Colonic mucosa (tissue), 4 donors: ENCODE measurements around the gene CMC2. TPM values are rescaled to one million over a fixed set of nuclear protein-coding genes. Genes with fewer than 3 reads are reported as not detected.

Source experiments
- DNase-seq: peaks from one replicate; pipeline ENCODE4 v3.0.0-alpha.2; 2020
- H3K27ac ChIP-seq: fragments of 200-600 bp; one replicate; pipeline ENCODE4 v1.8.0; 2021
- H3K27me3 ChIP-seq: fragments of 200-600 bp; one replicate; pipeline ENCODE4 v1.8.0; 2021
- H3K36me3 ChIP-seq: fragments of 200-600 bp; one replicate; pipeline ENCODE4 v1.8.0; 2021
- H3K4me1 ChIP-seq: fragments of 200-600 bp; one replicate; pipeline ENCODE4 v1.8.0; 2021; ENCODE audit warnings: mild to moderate bottlenecking
- H3K4me3 ChIP-seq: fragments of 200-600 bp; one replicate; pipeline ENCODE4 v1.8.0; 2021
- H3K9ac ChIP-seq, 2 donors: one replicate each; pipeline ENCODE4 v1.7.0; 2013; ENCODE audit warnings: control low read depth in 2 of 2, low read depth in 2 of 2, low read length in 2 of 2
- H3K9me3 ChIP-seq: fragments of 200-600 bp; one replicate; pipeline ENCODE4 v1.8.0; 2021
- CTCF ChIP-seq: fragments of 200-600 bp; IDR thresholded peaks from one replicate; pipeline ENCODE4 v1.8.0; 2022; ENCODE audit warnings: antibody characterized with exemption, mild to moderate bottlenecking
- intact Hi-C: fragments of 100-400 bp; cut with DNase I; formaldehyde crosslinking; loops from one replicate; pipeline ENCODE4 v1.14.1; 2022
- total RNA-seq, 2 donors: library from RNA; stranded (reverse); fragmentation: NEBNext Ultra II Directional in 1 of 2; extraction: Animal tissue kit (Norgen Biotek cat#: 25700) in 1 of 2; gene quantifications; one replicate each; pipeline ENCODE4 v1.2.1, GENCODE V29; 2021
- donor health status: healthy.
- donor health status: DM: no; HTN: no; CAD: no.
- donor health status: DM: no; HTN: no; CAD: no.

The CMC2 gene
- total RNA-seq, 2 donors from 2014 or later: 59.4 to 81.6 TPM

GRCh38 chr16:80966617-80967016 is 40.1 kb downstream of the CMC2 start:
- TF ChIP-seq CTCF: no peak
- H3K4me1 ChIP-seq: no peaks in the 10 kb centered on the region

GRCh38 chr16:80964351-80964750 is 42.3 kb downstream of the CMC2 start:
- TF ChIP-seq CTCF: no peak
- no peak overlapping the region for H3K27ac ChIP-seq
- no peaks in the 10 kb centered on the region for H3K36me3 ChIP-seq
- H3K4me1 ChIP-seq: no peaks in the 10 kb centered on the region
- H3K4me3 ChIP-seq: no peak overlapping the region
- no peaks in the 10 kb centered on the region for H3K9me3 ChIP-seq
- no peak for DNase-seq
- no peak overlapping the region for H3K9ac ChIP-seq
- H3K27me3 ChIP-seq: no peaks in the 10 kb centered on the region
- intact Hi-C loops: no loop called here

More at GRCh38 chr16:80966617-80967016, 40.1 kb downstream of the CMC2 start:
- Histone ChIP-seq H3K36me3 (no peaks in the 10 kb centered on the region), H3K27ac (no peak overlapping the region), H3K9me3 (no peaks in the 10 kb centered on the region), H3K27me3 (no peaks in the 10 kb centered on the region), H3K4me3 (no peak overlapping the region), H3K9ac (no peak overlapping the region)
- DNase-seq: no peak
- intact Hi-C loops: no loop called here

GRCh38 chr16:80962879-80963278 is 43.8 kb downstream of the CMC2 start:
- no peaks in the 10 kb centered on the region for H3K36me3 ChIP-seq
- H3K4me3 ChIP-seq: no peak overlapping the region
- DNase-seq: no peak
- intact Hi-C loops: no loop called here
- no peaks in the 10 kb centered on the region for H3K27me3 ChIP-seq
- no peak overlapping the region for H3K27ac ChIP-seq
- no peak for TF ChIP-seq CTCF
- H3K9ac ChIP-seq: no peak overlapping the region
- H3K4me1 ChIP-seq: no peaks in the 10 kb centered on the region
- H3K9me3 ChIP-seq: no peaks in the 10 kb centered on the region

- no peak for DNase-seq
- no peak overlapping the region for H3K27ac ChIP-seq
- H3K9ac ChIP-seq: no peak overlapping the region
- H3K4me3 ChIP-seq: no peak overlapping the region
- no peaks in the 10 kb centered on the region for H3K9me3 ChIP-seq
- H3K4me1 ChIP-seq: no peaks in the 10 kb centered on the region
- H3K36me3 ChIP-seq: no peaks in the 10 kb centered on the region
- no peak for TF ChIP-seq CTCF
- intact Hi-C loops: no loop called here
- no peaks in the 10 kb centered on the region for H3K27me3 ChIP-seq
These were observed 48.4 kb downstream of the CMC2 start for GRCh38 chr16:80958284-80958683.

GRCh38 chr16:80954985-80955384 is 51.7 kb downstream of the CMC2 start:
- Histone ChIP-seq H3K9me3 (no peaks in the 10 kb centered on the region), H3K36me3 (no peaks in the 10 kb centered on the region), H3K4me3 (no peak overlapping the region), H3K4me1 (no peaks in the 10 kb centered on the region), H3K9ac (no peak overlapping the region), H3K27ac (no peak overlapping the region), H3K27me3 (no peaks in the 10 kb centered on the region)
- intact Hi-C loops: no loop called here
- no peak for TF ChIP-seq CTCF
- DNase-seq: no peak
